ENCODE measurements around the gene COG5.

The COG5 gene

DNA sequence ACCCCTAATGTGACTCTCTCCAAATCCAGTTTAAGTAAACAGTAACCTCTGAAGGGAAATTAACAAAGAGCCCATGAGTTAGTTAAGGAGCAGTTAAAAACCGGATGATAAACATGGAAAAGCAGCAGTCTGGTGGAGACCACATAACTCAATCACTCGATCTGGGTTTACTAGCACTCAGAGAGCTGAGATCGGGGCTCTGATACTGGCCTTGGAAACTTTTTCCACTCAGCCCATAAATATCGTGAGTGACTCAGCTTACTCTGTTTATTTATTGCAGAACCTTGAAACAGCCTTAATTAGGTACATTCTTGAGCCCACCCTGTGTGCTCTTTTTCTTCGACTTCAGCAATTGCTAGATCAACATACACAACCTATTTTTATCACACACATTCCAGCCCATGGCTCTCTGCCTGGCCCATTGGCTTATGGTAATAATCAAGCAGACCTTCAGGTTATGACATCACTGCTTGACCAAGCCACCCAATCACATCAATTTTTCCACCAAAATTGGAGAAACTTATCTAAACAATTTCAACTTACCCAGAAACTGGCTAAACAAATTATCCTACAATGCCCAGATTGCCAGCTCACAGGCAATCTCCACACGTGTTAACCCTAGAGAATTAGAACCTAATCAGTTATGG, 176.0 kb downstream of the COG5 start:
- peak; percentile 59 for DNase-seq

GRCh38 chr7:107387128-107387527, 176.6 kb downstream of the COG5 start:
- peak; percentile 36 for DNase-seq

- no peak for DNase-seq
Observed at GRCh38 chr7:107386548-107387102, 177.1 kb downstream of the COG5 start.

DNA sequence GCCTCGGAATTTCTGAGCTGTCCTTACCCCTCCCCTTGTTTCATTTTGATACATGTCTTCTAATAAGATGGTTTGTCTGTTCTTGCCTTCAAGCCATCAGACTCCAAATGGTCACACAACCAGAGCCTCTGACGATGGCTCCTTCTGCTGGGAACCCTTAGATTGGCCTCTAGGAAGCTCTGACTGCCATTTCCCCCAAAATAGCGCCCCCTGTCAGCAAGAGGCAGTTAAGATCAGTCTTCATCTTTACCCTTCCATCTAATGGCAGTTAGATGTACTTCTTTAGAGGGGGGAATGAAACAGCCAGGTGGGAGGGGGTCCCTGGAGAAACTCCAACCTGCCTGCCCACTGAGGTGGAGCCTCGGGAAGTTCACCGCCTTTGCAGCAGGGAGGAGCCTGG, 179.7 kb downstream of the COG5 start:
- peak; percentile 29 for DNase-seq

DNA sequence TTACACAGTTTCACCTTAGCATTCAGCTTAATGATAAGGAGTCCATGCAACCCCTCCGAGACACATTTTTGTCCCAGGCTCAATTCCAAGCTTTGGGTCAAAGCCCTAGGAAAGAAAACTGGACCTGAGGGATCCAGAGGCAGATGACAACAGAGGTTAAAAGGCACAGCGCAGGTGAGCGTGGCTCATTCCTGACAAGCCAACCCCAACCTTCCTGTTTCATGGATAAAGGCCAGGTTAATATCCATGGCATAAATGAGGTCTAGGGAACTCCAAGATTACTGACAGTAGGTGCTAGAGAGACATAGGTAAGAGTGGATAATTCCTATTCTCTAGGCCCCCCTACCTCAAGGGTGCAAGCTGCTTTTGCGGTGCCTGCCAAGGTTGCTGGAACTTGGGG, 180.5 kb downstream of the COG5 start:
- DNase-seq = no peak

DNA sequence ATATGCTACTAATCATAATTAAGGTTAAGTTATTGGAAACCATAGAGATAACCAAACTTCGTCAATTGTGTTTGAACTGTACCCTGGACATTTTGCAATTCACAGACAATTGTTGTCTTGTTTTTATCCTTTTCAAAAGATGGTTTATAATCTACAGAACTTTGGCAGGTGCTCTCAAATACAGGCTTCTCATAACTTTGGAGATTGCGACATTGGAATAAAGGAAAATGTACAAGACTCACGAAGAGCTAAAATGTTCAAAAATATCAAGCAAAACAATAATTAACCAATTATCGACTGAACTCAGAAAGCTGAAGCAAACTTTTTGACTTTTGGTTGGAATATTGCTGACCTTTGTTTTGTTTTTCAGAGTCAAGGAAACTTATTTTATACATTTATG, 182.3 kb downstream of the COG5 start:
- DNase-seq = no peak

- no peak for DNase-seq
Observed at GRCh38 chr7:107373354-107373753, 190.4 kb downstream of the COG5 start.

DNA sequence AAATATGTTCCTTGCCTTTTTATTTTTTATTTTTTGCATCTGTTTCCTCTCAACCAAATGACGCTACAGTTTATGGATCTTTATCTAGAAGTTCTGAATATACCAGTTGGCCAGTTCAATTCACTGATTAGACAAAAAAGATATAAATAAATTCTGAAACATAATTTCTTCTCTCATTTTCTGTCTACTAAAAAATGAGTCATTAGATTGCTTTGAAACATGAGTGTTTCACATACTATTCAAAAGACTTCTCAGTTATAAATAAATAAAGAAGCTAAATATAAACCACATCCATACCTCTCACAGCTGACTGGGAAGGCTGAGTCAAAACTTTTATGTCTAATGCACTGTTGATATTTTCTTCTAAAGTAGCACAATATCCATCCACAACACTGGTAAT, 191.4 kb downstream of the COG5 start:
- no peak for DNase-seq

GRCh38 chr7:107370816-107371215, 192.9 kb downstream of the COG5 start:
- no peak for DNase-seq

DNA sequence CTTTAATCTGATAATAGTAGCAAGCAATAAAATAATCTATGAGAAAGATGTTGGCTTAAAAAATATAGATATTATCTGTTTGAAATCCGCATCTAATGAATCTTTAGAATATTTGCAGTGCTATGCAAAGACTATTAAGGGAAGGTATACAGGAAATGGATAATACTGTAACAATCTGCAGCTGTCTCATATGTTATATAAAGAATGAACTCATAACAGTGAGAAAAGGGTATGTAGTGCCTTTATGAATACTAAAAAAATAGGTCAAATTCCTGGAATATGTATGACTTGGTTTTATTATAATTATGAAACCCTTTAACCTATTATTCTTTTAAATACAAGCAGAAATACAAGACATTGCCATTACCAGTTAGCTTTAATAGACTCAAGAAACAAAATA, 198.9 kb downstream of the COG5 start:
- no peak for DNase-seq

DNA sequence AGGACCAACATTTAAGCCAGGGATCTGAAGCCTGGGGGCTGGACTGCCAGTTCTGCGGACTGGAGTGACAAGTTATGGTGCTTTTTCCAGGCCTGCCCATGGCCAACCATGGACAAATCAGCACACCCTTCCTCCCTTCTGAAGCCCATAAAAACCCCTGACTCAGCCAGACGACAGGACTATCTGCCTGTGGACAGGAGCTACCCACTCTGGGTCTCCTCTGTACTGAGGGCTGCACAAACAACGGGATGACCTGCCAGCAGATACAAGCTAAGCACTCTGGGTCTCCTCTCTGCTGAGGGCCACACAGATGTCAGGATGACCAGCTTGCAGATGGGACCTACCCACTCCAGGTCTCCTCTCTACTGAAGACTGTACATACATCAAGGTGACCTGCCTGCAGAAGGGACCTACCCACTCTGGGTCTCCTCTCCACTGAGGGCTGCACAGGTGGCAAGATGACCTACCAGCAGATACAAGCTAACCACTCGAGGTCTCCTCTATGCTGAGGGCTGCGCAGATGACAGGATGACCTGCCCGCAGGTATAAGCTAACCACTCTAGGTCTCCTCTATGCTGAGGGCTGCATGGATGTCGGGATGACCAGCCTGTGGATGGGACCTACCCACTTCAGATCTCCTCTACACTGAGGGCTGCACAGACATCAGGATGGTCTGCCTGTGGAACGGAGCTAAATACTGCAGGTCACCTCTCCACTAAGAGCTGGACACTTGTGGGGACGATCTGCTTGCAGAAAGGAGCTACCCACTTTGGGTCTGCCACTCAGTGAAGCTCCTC, 204.0 kb downstream of the COG5 start:
- DNase-seq = no peak

DNA sequence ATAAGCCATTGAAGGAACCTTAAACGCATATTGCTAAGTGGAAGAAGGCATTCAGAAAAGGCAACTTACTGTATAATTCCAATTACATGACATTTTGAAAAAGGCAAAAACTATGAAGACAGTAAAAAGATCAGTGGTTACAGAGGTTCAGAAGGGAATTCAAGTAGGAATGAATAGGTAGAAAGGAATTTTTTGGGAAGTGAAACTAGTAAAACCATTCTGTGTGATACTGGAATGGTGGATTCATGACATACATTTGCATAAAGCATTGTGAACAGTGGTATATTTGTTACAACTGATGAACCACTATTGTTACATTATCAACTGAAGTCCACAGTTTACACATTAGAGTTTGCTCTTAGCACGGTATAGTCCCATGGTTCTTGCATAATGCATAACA, 208.1 kb downstream of the COG5 start:
- no peak for DNase-seq

DNA sequence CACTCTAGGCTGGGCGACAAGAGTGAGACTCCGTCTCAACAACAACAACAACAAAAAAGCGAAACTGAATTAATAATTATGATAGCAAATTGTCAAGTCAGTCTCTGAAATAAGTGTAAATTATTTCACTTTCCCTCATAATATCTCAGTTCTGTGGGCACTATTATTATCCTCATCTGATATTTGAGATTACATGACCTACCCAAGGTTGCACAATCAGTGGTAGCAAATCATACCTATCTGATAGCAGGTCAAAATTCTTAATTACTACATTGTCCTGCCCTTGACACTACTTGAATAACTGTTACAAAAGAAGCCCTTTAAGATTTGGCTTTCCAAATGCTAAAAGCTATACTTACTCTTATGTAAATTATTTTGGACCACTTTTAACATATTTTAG, 209.1 kb downstream of the COG5 start:
- DNase-seq = no peak

GRCh38 chr7:107353701-107354100, 210.0 kb downstream of the COG5 start:
- no peak for DNase-seq

DNA sequence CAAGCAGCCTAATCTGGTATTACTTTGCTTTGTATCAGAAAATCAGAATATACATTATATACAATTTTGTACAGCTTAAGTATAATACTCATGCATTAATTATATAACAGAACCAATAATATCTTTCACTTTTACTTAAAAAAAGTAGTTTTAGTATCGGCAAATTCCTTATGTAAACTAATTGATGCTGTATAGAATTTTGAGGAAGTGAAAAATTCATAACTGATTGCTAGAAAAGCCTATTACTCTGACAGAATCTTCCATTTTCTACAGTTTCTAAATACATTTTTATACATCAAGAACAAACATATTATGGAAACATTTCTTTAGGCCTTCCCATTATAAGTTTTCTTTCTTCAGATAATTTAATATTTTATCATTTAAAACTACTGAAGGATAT, 217.8 kb downstream of the COG5 start:
- DNase-seq = no peak

DNA sequence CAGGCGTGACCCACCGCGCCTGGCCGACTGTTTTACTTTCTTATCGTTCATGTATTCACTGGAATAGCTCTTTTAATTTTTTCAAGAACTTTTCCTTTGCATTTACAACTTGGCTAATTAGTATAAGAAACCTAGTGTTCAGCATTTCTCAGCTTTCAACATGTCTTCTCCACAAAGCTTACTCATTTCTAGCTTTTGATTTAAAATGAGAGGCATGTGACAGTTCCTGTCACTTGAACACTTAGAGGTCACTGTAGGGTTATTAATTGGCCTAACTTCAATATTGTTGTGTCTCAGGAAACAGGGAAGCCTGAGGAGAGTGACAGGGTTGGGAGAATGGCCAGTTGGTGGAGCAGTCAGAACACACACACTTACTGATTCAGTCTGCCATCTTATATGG, 218.9 kb downstream of the COG5 start:
- no peak for DNase-seq

DNA sequence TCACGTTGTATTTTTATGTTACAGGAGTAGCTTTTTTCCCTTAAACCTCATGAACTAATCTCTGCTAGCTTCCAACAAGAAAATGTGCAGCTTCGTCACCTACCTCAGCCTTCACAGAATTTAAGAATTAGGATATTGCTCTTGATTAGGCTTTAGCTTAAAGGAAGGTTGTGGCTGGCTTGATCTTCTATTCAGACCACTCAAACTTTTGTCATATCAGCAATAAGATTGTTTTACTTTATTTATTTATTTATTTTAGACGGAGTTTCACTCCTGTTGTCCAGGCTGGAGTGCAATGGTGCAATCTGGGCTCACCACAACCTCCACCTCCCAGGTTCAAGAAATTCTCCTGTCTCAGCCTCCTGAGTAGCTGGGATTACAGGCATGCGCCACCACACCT, 219.4 kb downstream of the COG5 start:
- DNase-seq = no peak

- DNase-seq = no peak
Observed at GRCh38 chr7:107338080-107338479, 225.6 kb downstream of the COG5 start.

DNA sequence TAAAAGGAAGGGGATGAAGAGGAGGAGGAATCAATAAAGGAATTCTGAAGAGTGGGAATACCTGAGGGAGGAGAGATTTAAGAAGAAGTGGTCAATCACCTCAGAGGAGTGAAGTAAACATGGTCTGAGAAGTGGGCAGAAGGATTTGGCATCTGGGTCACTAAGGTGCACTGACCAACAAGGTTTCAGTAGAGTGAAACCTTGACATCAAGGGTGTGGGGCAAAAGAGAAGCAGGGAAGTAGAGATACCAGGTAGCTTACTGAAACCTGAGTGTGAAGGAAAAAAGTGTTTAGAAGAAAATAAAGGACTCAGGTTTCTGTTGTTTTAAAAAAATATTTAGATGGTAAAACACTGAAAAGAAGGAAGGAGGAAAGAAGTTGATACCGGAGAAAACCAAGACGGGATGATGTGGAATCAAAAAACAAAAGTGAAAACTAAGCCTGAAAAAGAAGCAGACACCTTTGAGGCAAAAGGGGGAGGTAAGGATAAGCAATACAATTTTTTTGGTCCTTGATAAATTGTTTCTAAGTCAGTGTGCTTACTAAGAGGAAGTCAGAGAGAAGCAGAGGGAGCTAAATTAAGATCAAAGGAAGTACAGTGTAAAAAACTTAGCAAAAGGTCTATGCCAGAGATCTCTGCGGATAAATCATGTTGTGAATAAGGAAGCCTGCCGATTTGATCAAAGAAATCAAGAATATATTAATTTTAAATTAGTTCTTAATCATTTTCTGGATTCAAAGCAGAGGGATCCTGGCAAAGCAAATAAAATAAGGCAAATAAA, 231.0 kb downstream of the COG5 start:
- peak; percentile 24 for DNase-seq

DNA sequence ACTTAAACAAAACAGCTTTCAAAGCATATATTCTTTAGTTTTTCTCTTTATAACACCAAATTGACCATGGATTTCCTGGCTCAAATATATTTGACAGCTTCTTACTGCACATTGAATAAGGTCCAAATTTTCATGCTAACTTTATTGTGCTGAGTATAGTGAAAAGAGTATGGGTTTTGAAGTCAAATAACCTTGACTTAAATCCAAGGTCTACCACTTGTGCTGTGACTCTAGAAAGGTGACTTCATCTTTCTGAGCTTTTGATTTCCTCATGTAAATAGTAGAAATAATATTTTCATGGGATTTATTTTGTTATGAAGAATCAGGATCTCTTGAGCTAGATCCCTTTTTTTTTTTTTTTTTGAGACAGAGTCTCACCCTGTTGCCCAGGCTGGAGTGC, 233.2 kb downstream of the COG5 start:
- no peak for DNase-seq

DNA sequence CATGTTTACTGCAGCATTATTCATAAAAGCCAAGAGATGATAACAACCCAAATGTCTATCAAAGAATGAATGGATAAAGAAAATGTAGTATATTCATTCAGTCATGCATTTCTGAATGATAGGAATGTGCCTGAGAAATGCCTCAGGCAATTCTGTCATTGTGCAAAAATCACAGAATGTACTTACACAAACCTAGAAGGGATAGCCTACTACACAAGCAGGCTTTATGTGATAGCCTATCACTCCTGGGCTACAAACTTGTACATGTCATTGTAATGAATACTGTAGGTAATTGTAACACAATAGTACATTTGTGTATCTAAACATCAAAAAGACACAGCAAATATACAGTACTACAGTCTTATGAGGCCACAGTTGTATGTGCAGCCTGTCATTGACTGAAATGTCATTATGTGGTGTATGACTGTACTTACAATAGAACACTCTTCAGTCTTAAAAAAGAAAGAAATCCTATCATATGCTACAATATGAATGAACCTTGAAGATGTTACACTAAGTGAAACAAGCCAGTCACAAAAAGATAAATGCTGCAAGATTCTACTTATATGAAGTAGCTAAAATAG, 235.6 kb downstream of the COG5 start:
- DNase-seq = no peak

DNA sequence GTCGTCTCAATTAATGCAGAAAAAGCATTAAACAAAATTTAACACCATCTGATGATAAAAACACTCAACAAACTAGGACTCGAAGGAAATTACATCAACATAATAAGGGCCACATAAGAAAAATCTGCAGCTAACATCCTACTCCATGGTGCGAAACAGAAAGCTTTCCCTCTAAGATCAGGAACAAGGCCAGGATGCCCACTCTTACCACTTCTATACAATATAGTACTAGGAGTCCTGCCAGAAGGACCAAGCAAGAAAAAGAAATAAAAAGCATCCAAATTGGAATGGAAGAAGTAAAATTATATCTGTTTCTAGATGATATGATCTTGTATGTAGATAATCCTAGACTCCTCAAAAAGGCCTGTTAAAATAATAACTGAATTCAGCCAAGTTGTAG, 237.7 kb downstream of the COG5 start:
- no peak for DNase-seq

DNA sequence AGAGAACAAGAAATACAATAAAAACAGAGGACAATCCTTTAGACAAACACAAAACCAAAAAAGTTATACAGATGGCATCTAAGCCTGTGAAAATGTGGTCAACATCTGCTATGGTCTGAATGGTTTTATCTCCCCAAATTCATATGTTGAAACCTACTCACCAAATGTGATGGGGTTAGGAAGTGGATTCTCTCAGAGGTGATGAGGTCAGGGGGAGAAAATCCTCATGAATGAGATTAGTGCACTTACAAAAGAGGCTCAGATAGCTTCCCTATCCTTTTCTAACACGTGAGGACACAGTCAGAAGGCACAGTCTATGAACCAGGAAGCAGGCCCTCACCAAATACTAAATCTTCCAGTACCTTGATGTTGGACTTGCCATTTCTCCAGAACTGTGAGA, 241.7 kb downstream of the COG5 start:
- DNase-seq = peak; percentile 50

Data from hematopoietic multipotent progenitor cell treated with erythropoietin and hydrocortisone succinate and interleukin-3 and kit ligand, for 8 days (in vitro differentiated cells).